ENCODE measurements around the gene OR2Z1. TPM values are rescaled to one million over a fixed set of nuclear protein-coding genes. Genes with fewer than 3 reads are reported as not detected.

OR2Z1 gene
- total RNA-seq, 1 experiment from 2014 or later = not detected

DNA sequence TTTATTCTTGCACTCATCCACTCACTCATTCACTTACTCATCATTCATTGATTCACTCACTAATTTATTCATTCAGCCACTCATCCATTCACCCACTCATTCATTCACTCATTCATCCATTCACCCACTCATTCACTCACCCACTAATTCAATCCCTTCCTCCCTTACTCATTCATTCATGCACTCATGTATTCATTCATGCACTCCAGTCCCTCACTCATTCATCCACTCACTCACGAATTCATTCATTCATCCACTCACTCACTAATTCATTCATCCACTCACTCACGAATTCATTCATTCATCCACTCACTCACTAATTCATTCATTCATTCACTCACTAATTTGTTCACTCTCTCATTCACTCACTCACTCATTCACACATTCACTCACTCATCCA lies 39.0 kb upstream of the OR2Z1 start:
- no peaks in the 10 kb centered on the region for H3K36me3 ChIP-seq (ENCODE audit: insufficient read depth, low read length, poor library complexity, severe bottlenecking)
- no peaks in the 10 kb centered on the region for H3K27me3 ChIP-seq (replicated peaks; ENCODE audit: insufficient read depth, low read depth, low read length, poor library complexity)
- ChIA-PET POLR2A (ENCODE audit: low non-redundant PET) (no interaction called here), CTCF (no interaction called here)
- H3K4me3 ChIP-seq (ENCODE audit: low read depth, low read length, poor library complexity, severe bottlenecking) = no peak overlapping the region
- no peak overlapping the region for H3K27ac ChIP-seq (ENCODE audit: low read depth, low read length, poor library complexity, severe bottlenecking)
- no TSS peak for BruUV-seq (replicated peaks)
- DNase-seq (ENCODE audit: low spot score) = no peak
- H3K9me3 ChIP-seq (ENCODE audit: low read depth, low read length, poor library complexity, severe bottlenecking) = no peaks in the 10 kb centered on the region
- no peaks in the 10 kb centered on the region for H3K4me1 ChIP-seq (ENCODE audit: insufficient read depth, low read length, poor library complexity, severe bottlenecking)
- intact Hi-C loops (cut with micrococcal nuclease; ENCODE audit: unreplicated experiment) = no loop called here
- TF ChIP-seq, protein P1, sequence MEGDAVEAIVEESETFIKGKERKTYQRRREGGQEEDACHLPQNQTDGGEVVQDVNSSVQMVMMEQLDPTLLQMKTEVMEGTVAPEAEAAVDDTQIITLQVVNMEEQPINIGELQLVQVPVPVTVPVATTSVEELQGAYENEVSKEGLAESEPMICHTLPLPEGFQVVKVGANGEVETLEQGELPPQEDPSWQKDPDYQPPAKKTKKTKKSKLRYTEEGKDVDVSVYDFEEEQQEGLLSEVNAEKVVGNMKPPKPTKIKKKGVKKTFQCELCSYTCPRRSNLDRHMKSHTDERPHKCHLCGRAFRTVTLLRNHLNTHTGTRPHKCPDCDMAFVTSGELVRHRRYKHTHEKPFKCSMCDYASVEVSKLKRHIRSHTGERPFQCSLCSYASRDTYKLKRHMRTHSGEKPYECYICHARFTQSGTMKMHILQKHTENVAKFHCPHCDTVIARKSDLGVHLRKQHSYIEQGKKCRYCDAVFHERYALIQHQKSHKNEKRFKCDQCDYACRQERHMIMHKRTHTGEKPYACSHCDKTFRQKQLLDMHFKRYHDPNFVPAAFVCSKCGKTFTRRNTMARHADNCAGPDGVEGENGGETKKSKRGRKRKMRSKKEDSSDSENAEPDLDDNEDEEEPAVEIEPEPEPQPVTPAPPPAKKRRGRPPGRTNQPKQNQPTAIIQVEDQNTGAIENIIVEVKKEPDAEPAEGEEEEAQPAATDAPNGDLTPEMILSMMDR (conservative IDR thresholded peaks at IDR 0.05; ENCODE audit: low read depth, low read length) = no peak
- TF ChIP-seq EZH2 (IDR thresholded peaks at IDR 0.05; ENCODE audit: borderline replicate concordance, low read depth, low read length, poor library complexity, severe bottlenecking) = no peak

DNA sequence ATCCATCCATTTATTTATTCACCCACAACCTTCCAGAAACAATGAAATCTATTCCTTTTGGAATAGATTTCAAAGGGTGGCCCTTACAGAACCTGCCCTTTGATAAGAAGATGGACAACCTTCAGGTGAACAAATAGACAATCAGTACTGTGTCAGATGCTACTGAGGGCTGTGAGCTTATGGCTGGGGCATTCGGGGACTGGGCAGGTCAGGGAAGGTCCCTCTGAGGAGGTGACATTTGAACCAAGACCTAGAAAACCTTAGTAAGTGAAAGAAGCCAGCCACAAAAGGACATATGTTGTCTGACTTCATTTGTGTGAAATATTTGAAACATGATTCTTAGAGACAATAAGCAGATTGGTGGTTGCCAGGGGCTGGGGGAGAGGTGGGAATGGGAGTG lies 38.5 kb upstream of the OR2Z1 start:
- ChIA-PET CTCF (no interaction called here), POLR2A (ENCODE audit: low non-redundant PET) (no interaction called here)
- BruUV-seq (replicated peaks) = no TSS peak

DNA sequence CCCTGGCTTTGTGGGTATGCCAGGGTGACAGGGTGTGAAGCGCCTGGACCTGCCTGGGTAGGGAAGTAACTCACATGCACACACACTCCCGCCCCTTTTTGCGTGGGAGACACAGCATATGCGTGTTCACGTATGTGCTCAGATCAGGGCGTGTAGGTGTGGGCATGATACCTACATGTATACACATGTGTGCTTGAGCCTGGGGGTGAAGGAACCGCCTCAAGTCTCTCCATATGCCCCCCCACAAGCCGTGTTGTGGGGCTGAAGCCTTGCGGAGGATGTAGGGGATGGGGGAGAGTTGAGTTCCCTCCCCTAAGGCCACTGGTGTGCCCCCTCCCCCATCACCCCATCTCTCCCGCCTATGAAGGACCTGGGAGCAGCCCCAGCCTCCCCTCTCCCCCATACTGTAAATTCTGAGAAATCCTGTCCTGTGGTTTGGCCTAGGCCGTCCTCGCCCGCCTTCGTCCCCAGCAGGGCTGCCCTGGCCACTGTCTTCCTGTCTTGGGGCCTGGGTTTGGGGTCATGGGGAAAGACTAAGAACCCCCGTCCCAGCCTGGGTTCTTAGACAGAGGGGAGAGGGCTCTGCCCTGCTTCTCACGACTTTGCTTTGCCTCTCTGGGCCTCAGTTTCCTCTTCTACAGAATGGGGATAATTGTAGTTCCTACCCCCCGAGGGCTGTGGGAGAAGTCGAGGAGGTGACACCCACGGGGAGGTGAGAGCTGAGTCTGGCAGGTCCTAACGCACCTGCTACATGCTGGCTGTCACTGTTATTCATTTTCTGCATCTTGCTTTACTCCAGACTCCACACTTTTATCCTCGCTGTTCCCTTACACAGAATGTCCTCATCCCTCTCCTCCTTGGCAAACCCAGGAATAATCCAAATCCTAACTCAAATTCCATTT lies 37.2 kb upstream of the OR2Z1 start:
- intact Hi-C loops (cut with micrococcal nuclease; ENCODE audit: unreplicated experiment) = no loop called here
- Histone ChIP-seq H3K4me1 (ENCODE audit: insufficient read depth, low read length, poor library complexity, severe bottlenecking) (no peaks in the 10 kb centered on the region), H3K4me3 (ENCODE audit: low read depth, low read length, poor library complexity, severe bottlenecking) (no peak overlapping the region), H3K9me3 (ENCODE audit: low read depth, low read length, poor library complexity, severe bottlenecking) (no peaks in the 10 kb centered on the region), H3K27me3 (replicated peaks; ENCODE audit: insufficient read depth, low read depth, low read length, poor library complexity) (no peaks in the 10 kb centered on the region), H3K36me3 (ENCODE audit: insufficient read depth, low read length, poor library complexity, severe bottlenecking) (no peaks in the 10 kb centered on the region), H3K27ac (ENCODE audit: low read depth, low read length, poor library complexity, severe bottlenecking) (no peak overlapping the region)
- POLR2A ChIA-PET (ENCODE audit: low non-redundant PET) = no interaction called here
- no TSS peak for BruUV-seq (replicated peaks)
- TF ChIP-seq, protein P1 (conservative IDR thresholded peaks at IDR 0.05; ENCODE audit: low read depth, low read length) = no peak
- TF ChIP-seq EZH2 (IDR thresholded peaks at IDR 0.05; ENCODE audit: borderline replicate concordance, low read depth, low read length, poor library complexity, severe bottlenecking) = no peak
- no peak for DNase-seq (ENCODE audit: low spot score)
- CTCF ChIA-PET = no interaction called here

More for the DNA sequence above, 38.5 kb upstream of the OR2Z1 start:
- no peak overlapping the region for H3K4me3 ChIP-seq (ENCODE audit: low read depth, low read length, poor library complexity, severe bottlenecking)
- TF ChIP-seq EZH2 (IDR thresholded peaks at IDR 0.05; ENCODE audit: borderline replicate concordance, low read depth, low read length, poor library complexity, severe bottlenecking) = no peak
- TF ChIP-seq, protein P1 (conservative IDR thresholded peaks at IDR 0.05; ENCODE audit: low read depth, low read length) = no peak
- H3K27ac ChIP-seq (ENCODE audit: low read depth, low read length, poor library complexity, severe bottlenecking) = no peak overlapping the region
- intact Hi-C loops (cut with micrococcal nuclease; ENCODE audit: unreplicated experiment) = no loop called here
- no peaks in the 10 kb centered on the region for H3K27me3 ChIP-seq (replicated peaks; ENCODE audit: insufficient read depth, low read depth, low read length, poor library complexity)
- H3K9me3 ChIP-seq (ENCODE audit: low read depth, low read length, poor library complexity, severe bottlenecking) = no peaks in the 10 kb centered on the region
- no peak for DNase-seq (ENCODE audit: low spot score)
- H3K4me1 ChIP-seq (ENCODE audit: insufficient read depth, low read length, poor library complexity, severe bottlenecking) = no peaks in the 10 kb centered on the region
- no peaks in the 10 kb centered on the region for H3K36me3 ChIP-seq (ENCODE audit: insufficient read depth, low read length, poor library complexity, severe bottlenecking)

All from A673 (cell line).